ENCODE measurements around the gene TMEM30A.

TMEM30A gene

DNA sequence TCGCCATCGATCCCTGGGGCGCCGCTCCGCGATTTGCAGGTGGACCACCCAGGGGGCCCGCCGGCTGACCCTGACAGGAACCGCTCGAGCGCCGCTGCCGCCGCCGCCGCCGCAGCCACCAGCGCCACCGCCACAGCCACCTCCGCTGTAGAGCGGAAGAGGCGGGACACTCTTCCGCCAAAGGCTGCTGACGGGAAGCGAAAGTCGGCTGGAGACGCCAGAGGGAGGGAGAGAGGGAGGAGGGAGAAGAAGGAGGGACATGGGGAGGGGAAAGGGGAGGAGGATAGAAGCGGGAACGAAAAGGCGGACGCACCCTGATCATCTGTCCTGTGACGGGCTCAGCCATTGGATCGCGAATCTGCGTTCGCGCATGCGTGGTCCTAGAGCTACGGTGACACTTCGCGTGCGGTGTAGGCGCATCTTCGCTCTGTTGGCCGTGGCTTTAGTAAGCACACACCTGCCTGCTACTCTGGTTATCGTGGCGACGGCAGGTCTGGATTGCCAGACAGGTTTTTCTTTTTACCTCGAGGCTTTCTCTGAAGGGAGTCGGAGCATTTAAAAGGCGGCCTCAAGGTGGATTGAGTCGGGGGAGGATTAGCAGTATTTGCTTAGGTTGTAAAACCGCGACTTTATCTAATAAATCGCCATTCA lies at the start of gene TMEM30A:
TSS of gene TMEM30A (minus strand) at position 161 of the 651 bp plus-strand sequence. CDS start at position 7, 154 bp downstream.
- peak; percentile 97 for DNase-seq

DNA sequence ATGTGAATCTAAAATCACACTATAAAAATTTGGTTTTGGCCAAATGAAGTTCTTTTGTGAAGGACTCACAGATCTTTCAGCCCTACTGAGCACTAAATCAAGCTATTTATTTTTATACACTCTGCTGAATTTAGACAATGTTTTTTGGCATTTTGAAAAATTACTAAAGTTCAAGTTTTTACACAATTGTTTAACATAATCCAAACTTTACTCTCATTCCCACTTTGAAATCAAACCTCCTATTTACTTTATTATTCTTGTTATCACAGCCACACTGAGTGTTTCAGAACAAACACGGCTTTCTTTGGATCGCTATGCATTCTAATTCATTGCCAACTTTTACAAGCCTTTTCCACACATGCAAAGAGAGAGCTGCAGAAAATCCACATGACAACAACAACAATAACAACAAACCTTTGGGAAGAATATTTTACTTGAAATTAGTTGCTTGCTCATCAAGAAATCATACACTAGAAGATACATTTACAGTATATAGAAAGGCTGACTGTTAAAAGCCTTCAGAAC lies 49.1 kb upstream of the TMEM30A start:
- DNase-seq: no peak

DNA sequence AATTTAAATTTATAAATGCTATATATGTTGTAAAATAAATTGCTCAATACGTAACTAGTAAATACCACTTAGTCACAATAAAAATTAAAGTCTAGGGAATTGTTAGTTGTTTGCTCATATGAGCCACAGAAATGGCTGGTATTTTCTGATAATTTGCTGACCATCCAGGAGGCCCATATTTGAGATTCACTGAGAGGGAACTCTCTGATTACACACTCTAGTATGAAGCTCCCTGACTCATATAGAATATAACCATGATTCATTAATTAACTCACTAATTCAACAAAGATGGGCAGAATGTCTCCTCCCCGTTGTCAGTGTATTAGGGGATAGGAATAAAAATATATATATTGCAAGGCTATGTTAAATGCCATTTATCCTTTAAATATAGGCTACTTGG lies 46.6 kb upstream of the TMEM30A start:
- no peak for DNase-seq

DNA sequence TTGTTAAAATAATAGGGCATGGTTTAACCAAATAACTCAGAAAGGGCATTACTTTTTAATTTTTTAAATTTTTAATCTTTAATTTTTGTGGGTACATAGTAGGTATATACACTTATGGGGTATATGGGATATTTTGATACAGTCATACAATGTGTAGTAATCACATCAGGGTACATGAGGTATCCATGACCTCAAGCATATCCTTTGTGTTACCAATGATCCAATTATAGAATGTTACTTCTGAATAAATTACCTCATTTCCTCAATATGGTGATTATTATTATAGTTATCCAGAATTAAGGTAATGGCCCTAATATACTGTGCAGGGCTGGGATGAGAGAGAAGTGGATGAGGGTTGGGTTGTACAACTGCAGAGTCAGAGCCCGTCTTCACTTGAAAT lies 45.1 kb upstream of the TMEM30A start:
- no peak for DNase-seq

DNA sequence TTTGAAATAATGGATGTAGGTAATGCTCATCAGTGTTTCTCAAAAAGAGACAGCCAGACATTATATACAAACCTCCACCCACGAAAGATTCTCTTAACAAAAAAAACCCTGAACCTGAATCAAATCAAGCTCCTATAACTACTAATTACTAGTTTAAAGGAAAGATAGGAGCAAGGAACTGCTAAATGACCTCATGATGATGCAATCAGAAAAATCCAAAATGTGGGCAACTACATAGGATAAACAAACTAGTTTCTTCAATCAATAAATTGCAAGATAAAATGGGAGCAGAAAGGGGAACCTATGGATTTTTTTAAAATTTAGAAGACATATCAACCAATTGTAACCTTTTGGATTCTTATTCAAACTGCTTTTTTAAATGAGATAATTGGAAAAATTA lies 43.2 kb upstream of the TMEM30A start:
- no peak for DNase-seq

DNA sequence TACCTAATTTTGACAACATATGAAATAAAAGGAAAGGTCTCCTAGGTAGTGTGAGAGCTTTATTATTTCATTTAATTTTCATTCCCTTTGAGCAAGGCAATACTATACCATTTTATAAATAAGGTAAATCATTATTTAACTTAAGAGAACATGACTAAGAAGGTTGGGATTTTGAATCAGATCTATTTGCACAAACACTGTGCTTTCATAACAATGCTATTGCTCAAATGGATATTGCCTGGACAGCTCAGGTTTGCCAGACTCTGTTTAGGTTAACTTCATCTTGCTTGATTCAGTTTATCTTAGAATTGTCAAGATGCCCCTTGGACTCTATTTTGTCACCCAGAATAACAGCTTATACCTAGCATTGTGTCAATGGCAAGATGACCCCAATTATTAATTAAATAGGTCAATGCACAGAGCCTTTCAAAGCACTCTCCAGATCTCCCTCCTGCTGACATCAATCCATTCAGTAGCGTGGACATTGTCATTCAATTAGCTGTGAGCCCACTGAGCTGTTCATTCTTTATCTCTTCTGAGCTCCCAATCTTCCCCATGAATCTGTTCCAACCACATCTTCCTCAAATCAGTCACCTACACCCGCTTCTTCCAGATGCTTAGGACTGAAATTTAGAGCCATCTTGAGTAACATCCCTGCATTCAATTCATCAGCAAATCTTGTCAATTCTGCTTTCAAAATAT lies 42.1 kb upstream of the TMEM30A start:
- DNase-seq: no peak

DNA sequence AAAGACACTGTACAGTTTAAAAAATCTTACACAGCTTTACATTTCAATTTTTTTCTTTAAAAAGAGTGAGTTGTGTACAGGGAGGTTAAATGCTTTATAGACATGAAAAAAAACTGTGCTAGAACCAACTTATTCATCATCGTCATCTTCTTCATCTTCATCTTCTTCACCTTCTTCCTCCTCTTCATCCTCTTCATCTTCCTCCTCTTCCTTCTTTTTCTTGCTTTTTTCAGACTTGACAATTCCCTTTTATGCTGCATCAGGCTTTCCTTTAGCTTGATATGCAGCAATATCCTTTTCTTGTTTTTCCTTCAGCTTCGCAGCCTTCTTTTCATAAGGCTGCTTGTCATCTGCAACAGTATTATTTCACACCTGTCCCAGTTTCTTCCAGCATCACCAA lies 34.3 kb upstream of the TMEM30A start:
- DNase-seq: no peak

DNA sequence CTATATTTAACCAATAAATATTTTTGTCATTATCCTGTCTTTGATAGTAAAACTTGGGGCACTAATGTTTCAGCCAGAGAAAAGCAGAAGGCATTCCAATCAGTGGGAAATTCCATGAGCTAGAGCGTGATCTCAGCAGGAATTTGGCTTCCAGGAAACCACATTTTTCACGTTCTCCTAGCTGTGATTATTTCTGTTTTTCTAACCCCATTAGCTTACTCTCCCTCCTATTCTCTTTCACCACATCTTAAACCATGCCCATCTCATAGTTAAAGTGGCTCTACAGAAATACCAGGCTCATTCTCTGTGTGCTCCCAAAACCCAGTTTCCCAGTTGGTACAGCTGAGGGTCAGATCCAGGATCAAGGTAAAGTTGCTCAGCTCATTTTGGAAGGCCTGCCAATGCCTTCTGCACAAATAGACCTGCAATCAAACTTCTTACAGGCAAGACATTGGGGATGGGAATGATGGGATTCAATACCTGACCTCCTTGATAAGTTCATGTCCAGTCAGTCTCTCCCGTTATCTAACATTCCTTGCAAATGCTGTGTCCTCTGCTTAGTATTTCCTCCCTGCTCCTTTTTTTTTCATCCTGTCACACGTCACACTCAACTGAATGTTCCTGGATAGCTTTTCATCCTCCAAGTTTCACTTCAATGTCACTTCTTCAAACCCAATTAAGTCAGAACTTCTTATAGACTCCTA lies 33.1 kb upstream of the TMEM30A start:
- DNase-seq: no peak

DNA sequence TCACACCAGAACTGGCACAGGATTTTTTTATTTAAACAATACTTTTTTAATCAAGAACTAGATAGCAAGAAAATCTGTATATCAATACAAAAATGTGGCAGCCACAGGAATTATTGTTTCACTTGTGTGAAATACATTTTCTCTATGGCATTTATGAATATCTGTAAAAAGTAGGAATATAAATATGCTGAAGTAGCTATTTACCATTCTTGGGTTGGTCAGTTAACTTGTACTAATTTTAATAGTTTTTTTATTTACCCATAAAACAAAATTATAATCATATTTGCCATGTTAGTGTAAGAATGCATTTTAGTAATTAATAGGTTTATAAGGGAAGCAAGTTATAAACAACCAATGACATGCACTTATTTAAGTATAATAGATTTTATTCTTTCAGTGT lies 31.4 kb upstream of the TMEM30A start:
- no peak for DNase-seq

DNA sequence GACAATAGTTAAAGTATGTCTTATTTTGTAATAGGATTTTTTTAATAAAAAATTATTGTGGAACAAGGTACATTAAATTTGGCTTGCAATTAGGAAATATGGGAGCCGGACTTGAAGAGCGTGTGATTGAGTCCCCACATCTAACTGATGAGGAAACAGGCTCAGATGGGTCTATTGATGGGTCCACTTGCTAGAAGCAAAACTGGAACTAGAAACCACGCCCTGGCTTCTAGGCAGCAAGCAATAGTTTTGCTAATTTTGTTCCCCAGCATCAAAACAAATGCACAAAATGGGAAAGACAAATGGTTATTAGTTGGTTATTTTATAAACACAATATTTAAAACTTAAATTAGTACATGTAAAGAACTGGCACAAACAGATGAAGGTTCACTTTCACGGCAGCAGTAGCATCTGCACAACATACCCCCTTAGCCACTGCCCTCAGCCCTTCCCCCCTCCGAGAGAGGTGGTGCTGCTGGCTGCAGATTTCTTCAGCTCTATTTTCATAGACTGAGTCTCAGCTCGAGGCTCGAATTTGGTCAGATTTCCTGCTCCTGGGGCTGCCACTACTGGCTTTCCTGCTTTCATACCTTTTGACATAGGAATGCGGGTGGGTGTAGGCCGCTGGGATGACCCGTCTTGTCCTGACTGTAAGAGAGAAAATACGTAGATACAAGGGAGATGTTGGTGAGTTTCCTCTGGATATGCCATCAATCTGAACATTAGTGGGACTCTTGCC lies 23.8 kb upstream of the TMEM30A start:
- DNase-seq: no peak

DNA sequence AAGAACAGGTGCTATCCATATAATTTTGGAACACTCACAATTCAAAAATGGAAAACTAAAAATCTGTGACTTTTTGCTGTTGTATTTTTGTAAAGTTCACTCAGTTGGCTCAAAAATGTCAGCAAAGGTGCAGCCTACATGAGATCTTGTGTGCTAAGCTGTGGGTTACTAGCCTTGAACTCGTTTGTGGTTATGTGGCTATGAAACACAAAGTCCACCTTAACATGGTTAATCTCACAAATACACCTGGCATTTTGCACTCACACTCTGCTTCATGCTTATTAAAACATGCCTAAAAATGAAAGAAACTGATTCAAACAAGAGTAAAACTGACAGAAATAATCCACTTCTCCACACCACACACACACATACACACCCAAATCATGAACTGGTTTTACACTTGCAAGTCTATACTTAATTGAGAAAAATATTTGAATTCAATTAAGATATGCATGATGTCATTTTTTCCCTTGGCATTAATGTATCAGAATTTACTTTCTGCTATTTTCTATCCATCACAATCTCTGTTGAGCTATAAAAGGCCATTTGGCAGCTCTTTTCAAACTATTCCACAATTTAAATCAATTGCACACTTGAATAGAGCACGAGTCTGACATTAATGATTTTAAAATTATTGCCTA lies 22.9 kb upstream of the TMEM30A start:
- no peak for DNase-seq

DNA sequence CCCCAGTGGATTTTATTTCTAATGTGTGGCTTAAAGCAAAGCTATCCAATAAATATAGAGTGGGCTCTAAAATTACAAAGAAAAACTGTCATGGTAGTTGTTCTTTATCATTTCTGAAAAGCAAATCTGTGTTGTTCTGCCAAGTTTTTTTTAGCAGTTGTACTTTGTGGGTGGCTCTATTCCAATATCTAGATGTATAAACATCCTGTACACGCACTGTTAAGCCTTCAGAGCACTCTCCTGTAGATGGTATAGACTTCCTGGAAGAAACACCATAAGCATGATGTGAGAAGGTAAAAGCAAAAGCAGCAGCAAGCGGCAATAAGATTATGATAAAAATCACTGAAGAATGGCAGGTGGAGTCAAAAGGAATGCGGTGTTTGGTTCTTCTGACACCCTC lies 21.5 kb upstream of the TMEM30A start:
- DNase-seq: no peak

DNA sequence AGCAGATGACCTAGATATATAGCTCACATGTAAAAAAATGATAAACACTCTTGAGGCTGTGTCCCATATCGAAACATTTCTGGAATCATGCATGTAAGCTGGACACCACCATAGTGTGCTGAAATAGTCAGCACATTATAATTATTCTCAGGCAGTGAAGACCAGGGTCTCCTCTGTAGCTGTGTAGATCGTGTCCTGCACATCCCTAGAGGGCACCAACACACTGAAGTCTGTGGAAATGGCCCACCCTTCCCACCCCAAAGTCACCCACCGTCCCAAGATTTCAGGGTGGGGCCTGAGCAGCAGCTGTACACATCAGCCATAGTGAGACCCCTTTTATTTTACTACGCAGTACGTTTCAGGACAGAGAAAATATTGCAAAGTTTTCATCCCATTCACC lies 21.0 kb upstream of the TMEM30A start:
- DNase-seq: no peak

DNA sequence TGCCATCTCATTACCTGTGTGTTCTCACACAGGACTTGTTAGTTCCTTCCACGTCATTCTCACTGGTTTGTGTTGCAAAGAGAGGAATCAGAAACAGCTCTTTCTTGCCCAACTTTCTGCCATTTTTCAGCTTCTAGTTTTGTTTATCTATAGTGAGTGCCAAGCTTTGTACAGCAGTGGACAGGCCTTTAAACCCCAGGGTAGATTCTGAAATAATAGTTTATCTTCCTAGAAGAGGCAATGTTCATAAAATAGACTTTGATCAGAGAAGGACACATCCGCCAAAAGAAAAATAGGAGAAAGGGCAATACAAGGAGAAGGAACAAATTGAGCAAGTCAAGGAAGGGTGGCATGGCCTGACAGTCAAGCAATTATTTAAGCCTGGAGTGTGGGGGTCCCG lies 17.7 kb upstream of the TMEM30A start:
- no peak for DNase-seq

DNA sequence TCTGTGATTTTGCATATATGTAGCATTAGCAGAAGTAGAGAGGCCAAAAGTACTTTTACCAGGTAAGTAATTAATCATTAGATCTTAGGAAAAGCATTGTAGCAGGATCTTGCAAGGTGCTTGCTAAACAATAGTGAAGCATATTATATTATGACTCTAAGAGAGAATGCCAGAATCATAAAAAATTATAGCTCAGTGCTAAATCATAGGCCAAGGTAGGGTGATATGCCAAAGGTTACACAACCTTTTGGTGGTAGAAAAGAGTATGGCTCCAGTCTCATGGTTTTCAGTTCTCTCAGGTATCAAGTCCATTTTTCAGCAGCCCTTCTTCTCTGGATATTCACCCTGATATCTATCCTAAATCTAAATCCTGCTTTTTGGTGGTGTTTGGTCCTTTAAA lies 16.9 kb upstream of the TMEM30A start:
- no peak for DNase-seq

DNA sequence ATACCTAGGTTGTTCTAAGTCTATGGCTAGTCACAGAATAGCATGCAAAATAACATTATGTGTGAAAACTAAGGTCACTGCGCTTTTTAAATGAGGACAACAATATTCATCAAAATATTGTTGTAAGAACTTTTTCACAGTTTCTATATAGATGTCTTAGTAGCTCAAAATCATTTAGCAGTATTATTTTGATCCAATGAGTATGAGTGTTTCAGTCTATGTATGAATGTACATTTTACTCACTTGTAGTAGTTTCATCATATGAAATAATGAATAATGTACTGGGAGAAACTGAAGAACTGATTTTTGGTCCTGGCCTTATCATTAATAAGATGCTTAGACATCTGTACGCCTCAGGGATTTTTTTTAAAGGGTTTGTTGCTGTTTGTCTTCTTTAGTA lies 16.5 kb upstream of the TMEM30A start:
- DNase-seq: no peak

DNA sequence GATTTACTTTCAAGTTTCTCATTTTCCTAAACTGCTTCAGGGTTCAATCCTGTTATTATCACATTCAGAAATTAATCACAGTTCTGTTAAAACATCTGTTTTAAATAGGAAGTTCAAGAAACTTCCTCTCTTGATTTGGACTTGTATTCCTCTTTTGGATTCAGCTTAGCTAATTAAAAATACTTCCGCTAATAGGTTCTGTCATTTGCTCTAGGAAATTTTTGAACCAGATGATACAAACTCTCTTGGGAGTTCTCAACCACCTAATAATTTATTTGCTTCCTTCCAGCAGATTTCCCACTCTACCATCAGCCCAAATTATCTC lies 15.9 kb upstream of the TMEM30A start:
- DNase-seq: no peak

DNA sequence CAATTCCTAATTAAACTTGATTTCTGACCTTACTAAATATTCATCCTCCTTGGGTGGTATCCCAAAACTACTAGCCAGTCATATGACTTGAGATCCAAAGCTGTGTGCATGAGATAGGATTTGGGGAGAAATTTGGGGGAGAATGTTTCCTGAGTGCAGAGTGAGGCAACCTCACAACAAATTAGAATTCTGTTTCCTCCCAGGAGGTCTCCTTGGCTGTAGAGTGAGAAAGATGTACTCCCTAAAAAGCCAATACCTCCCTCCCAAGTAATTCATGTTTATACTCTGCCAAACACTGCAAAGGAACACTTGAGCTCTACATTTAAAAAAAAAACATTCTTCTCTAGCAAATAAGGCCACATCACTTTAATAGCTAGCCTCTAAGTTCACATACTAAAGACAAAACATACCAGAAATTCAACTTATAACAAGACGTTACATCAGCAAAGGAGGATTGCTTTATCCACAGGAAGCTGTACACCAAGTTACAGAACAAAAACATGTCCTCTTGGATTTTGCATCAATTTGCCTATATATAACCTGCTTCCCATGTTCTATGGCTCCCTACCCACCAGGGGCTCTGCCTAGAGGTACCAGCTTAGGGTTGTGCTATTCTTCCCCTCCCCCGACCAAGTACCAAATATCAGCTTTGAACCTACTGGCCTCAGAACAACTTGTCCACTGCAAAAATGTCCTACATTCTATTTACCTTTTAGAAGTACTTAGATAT lies 15.4 kb upstream of the TMEM30A start:
- DNase-seq: no peak

DNA sequence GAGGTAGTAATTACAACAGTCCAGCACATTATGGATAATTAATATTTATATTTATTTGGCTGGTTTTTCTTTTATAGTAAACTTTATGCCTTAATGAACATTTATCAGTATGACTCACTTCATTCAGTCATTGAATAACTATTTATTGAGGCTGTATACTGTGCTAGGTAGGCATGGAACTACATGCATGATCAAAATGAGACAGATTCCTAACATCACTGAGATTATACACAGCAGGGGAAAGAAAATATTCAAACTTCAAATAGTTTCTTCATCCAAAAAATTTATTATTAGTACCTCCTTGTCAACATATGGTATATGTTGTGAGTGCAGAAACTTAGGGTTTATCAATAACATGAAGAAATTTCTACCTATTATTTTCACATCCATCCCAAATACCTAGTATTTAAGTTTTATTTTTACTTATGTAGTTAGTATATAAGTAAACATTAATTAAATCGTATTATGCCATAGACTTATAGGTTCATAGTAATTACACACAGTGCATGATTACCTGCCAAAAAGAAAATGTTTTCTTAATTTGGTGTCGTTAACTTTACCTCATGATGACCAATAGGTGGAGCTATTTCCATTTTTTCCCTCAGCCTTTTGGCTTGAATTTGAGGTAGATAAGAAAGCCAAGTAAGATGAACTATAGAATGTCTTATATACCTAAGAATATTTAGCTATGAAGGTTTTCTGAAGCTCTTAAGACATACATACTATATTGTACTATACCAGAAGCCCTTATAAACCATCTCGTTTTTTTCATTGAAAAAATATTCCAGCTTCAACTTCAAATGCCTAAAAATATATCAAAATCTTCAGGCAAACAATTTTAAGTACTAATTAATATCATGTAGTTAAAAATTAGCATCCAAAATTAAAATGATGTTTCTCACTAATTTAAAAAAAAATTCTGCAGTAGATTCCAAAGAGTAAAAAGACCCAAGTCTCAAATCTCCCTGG lies 12.5 kb upstream of the TMEM30A start:
- no peak for DNase-seq

DNA sequence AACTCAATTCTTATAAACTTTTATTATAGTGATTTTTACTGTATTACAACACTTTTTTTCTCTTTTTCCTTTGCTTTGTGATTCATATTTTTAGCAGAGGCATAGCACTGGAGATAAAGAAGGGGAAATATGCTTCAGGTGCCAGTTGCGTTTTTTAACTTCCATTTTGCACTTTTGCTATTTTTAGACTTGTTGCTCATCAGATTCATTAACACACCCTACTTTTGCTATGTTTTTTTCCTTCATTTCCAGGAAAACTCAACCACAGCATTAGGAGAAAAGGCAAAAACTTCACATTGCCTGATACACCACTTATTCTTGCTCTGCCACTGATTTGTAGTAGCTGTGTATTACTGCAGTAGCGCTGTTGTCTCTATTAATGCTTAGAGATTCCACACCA lies 8.0 kb upstream of the TMEM30A start:
- no peak for DNase-seq

DNA sequence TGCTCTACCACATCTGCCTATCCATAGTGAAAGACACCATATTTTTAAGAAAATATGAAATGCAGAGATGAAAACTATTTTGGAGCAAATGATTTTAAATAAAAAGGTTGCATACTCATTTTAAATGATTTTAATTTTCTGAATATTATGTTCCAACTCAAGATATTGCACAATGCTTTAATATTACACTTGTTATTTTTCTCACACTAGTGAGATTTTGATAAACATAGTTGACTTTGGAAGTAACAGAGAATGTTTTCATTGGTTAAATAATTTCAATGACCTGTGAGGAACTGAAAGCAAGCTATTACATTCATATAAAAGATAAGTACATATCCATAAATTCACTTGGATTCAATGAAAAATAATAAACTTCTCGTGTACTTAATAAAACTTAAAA lies 7.2 kb upstream of the TMEM30A start:
- no peak for DNase-seq

Data from stimulated activated naive CD4-positive, alpha-beta T cell treated with Interleukin-2 at 50 U/mL for 16 hours (primary cell).